DND-41 (cell line): ENCODE results near the gene ATP6V0D1.

ENCODE experiments used
- ATAC-seq: fragments of 200-7000 bp; cut with Tn5 transposase; 3 replicates; pipeline ENCODE4 v1.9.1; 2021; ENCODE audit warnings: low read depth; ENCODE audit not compliant: insufficient read depth
- DNase-seq: peaks from one replicate; pipeline ENCODE4 v3.0.0-alpha.2; 2020
- H2AFZ ChIP-seq: 2 replicates; pipeline ENCODE4 v1.6.0; 2012; ENCODE audit warnings: low read depth, low read length
- H3K27ac ChIP-seq: 2 replicates; pipeline ENCODE4 v1.5.1; 2012; ENCODE audit warnings: low read length, inconsistent platforms
- H3K27me3 ChIP-seq: fragments of 200-600 bp; sonication (generic); 2 replicates; pipeline ENCODE4 v1.6.0; 2012; ENCODE audit warnings: low read length, mild to moderate bottlenecking, inconsistent platforms; ENCODE audit not compliant: insufficient read depth, poor library complexity
- H3K36me3 ChIP-seq: 2 replicates; pipeline ENCODE4 v1.5.1; 2012; ENCODE audit warnings: low read length, inconsistent platforms; ENCODE audit not compliant: insufficient read depth
- H3K4me1 ChIP-seq: 2 replicates; pipeline ENCODE4 v1.5.1; 2012; ENCODE audit warnings: mild to moderate bottlenecking, low read length; ENCODE audit not compliant: insufficient read depth
- H3K4me2 ChIP-seq: 2 replicates; pipeline ENCODE4 v1.6.0; 2012; ENCODE audit warnings: mild to moderate bottlenecking, moderate library complexity, low read length, inconsistent platforms; ENCODE audit not compliant: insufficient read depth
- H3K4me3 ChIP-seq, 2 experiments: fragments of 200-600 bp in 1 of 2; shearing (Covaris generic) in 1 of 2; 2 replicates each; pipeline ENCODE4 v1.5.1; 2012 to 2016; ENCODE audit warnings: inconsistent platforms in 2 of 2, low read length in 2 of 2, mild to moderate bottlenecking in 2 of 2, low read depth in 1 of 2, moderate library complexity in 1 of 2
- H3K79me2 ChIP-seq: 2 replicates; pipeline ENCODE4 v1.6.0; 2012; ENCODE audit warnings: low read length, inconsistent platforms; ENCODE audit not compliant: insufficient read depth
- H3K9ac ChIP-seq: 2 replicates; pipeline ENCODE4 v1.6.0; 2012; ENCODE audit warnings: low read depth, mild to moderate bottlenecking, inconsistent platforms, low read length, moderate library complexity
- H3K9me3 ChIP-seq: 2 replicates; pipeline ENCODE4 v1.5.1; 2012; ENCODE audit warnings: low read length, moderate library complexity, mild to moderate bottlenecking, inconsistent platforms; ENCODE audit not compliant: insufficient read depth, severe bottlenecking
- H4K20me1 ChIP-seq: 2 replicates; pipeline ENCODE4 v1.6.0; 2012; ENCODE audit warnings: low read length; ENCODE audit not compliant: insufficient read depth
- CTCF ChIP-seq: IDR thresholded peaks from 2 replicates; pipeline ENCODE4 v1.5.1; 2012; ENCODE audit warnings: borderline replicate concordance, low read length, moderate library complexity, mild to moderate bottlenecking; ENCODE audit not compliant: poor library complexity, severe bottlenecking; ENCODE audit errors: extremely low read depth
- EZH2 ChIP-seq: IDR thresholded peaks from 3 replicates; pipeline ENCODE4 v1.6.1; 2012; ENCODE audit warnings: borderline replicate concordance, low read depth, mild to moderate bottlenecking, moderate library complexity, low read length, inconsistent platforms; ENCODE audit not compliant: severe bottlenecking

ATP6V0D1 gene

GRCh38 chr16:67464565-67464964 lies 16.4 kb downstream of the ATP6V0D1 start:
- no peaks in the 10 kb centered on the region for H3K27me3 ChIP-seq
- H3K9ac ChIP-seq = no peak overlapping the region
- no peak overlapping the region for H2AFZ ChIP-seq
- TF ChIP-seq EZH2 = no peak
- TF ChIP-seq CTCF = no peak
- no peak for ATAC-seq
- no peak overlapping the region for H3K27ac ChIP-seq
- DNase-seq = no peak
- peaks cover 60% of the 10 kb centered on the region for H4K20me1 ChIP-seq
- no peak overlapping the region for H3K4me3 ChIP-seq
- no peak overlapping the region for H3K4me2 ChIP-seq
- H3K79me2 ChIP-seq = peaks cover 43% of the 10 kb centered on the region
- no peaks in the 10 kb centered on the region for H3K36me3 ChIP-seq
- no peaks in the 10 kb centered on the region for H3K9me3 ChIP-seq
- H3K4me1 ChIP-seq = no peaks in the 10 kb centered on the region

- no peak overlapping the region for H3K27ac ChIP-seq
- no peaks in the 10 kb centered on the region for H3K27me3 ChIP-seq
- H3K4me3 ChIP-seq = no peak overlapping the region
- peaks cover 38% of the 10 kb centered on the region for H3K79me2 ChIP-seq
- H4K20me1 ChIP-seq = peaks cover 67% of the 10 kb centered on the region
- H2AFZ ChIP-seq = no peak overlapping the region
- H3K9ac ChIP-seq = no peak overlapping the region
- H3K4me1 ChIP-seq = no peaks in the 10 kb centered on the region
- no peaks in the 10 kb centered on the region for H3K36me3 ChIP-seq
- DNase-seq = no peak
- TF ChIP-seq CTCF = no peak
- TF ChIP-seq EZH2 = no peak
- H3K4me2 ChIP-seq = no peak overlapping the region
- H3K9me3 ChIP-seq = no peaks in the 10 kb centered on the region
- ATAC-seq = no peak
Measured at GRCh38 chr16:67463691-67464090, 17.3 kb downstream of the ATP6V0D1 start.

GRCh38 chr16:67463059-67463458 lies 17.9 kb downstream of the ATP6V0D1 start:
- no peak overlapping the region for H3K4me2 ChIP-seq
- H2AFZ ChIP-seq = no peak overlapping the region
- H3K36me3 ChIP-seq = no peaks in the 10 kb centered on the region
- no peak for ATAC-seq
- no peaks in the 10 kb centered on the region for H3K27me3 ChIP-seq
- H3K4me3 ChIP-seq = no peak overlapping the region
- no peaks in the 10 kb centered on the region for H3K9me3 ChIP-seq
- TF ChIP-seq EZH2 = no peak
- TF ChIP-seq CTCF = no peak
- H3K4me1 ChIP-seq = no peaks in the 10 kb centered on the region
- DNase-seq = no peak
- no peak overlapping the region for H3K27ac ChIP-seq
- peaks cover 71% of the 10 kb centered on the region for H4K20me1 ChIP-seq
- peaks cover 33% of the 10 kb centered on the region for H3K79me2 ChIP-seq
- no peak overlapping the region for H3K9ac ChIP-seq

- Histone ChIP-seq H3K4me3 (no peak overlapping the region), H3K27me3 (no peaks in the 10 kb centered on the region), H3K9ac (no peak overlapping the region), H2AFZ (no peak overlapping the region), H3K9me3 (no peaks in the 10 kb centered on the region), H3K4me2 (no peak overlapping the region), H4K20me1 (peaks cover 72% of the 10 kb centered on the region), H3K27ac (no peak overlapping the region), H3K4me1 (no peaks in the 10 kb centered on the region), H3K79me2 (peaks cover 26% of the 10 kb centered on the region), H3K36me3 (no peaks in the 10 kb centered on the region)
- no peak for ATAC-seq
- DNase-seq = no peak
- no peak for TF ChIP-seq CTCF
- TF ChIP-seq EZH2 = no peak
Measured at GRCh38 chr16:67462279-67462655, 18.7 kb downstream of the ATP6V0D1 start.
